ENCODE results near the gene TMEM223.

The TMEM223 gene

DNA sequence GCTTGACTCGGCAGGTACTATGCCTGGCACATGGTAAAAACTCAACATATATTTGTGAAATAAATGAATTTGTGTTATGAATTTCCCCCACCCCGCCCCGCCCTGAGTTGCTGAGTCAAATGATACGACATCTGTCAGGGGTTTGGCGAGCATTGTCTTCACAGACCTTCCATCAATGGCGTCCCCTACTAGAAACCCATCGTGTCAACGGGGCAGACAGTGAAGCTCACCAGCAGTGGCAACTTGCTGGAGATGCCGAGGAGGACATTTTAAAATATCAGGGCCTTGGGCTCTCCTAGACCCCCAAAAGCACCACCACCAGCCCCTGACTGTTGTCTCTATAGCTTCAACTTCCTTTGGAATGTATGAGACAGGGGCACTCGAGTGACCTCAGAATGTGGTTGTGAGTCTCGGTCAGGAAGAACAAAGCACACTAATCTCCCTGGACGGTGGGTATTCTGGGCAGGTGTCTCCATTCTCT lies 14.2 kb upstream of the TMEM223 start:
- no peak overlapping the region for H3K27ac ChIP-seq (ENCODE audit: low read length, poor library complexity, severe bottlenecking)
- H3K4me1 ChIP-seq (ENCODE audit: control insufficient read depth, insufficient read depth, low read depth, low read length), result peaks cover 16% of the 10 kb centered on the region
- no peak overlapping the region for H4K8ac ChIP-seq (ENCODE audit: low read length)
- H4K91ac ChIP-seq (ENCODE audit: low read length), result no peak overlapping the region
- H3K18ac ChIP-seq (ENCODE audit: low read depth in 1 of 2, low read length in 2 of 2), result peak overlapping the region in 1 of 2 experiments; percentile 91
- peaks cover 12% of the 10 kb centered on the region for H3K79me1 ChIP-seq (replicated peaks; ENCODE audit: low read length, poor library complexity, severe bottlenecking)
- H2BK15ac ChIP-seq (ENCODE audit: low read depth, poor library complexity, severe bottlenecking), result no peak overlapping the region
- no peak overlapping the region for H2BK120ac ChIP-seq (ENCODE audit: low read depth, low read length)
- peak overlapping the region; percentile 98 for H3K9ac ChIP-seq (ENCODE audit: low read length)
- peaks cover 24 to 26% of the 10 kb centered on the region in 2 experiments for H3K36me3 ChIP-seq (ENCODE audit: control insufficient read depth in 1 of 2, insufficient read depth in 2 of 2, low read depth in 1 of 2, low read length in 2 of 2)
- H3K4me3 ChIP-seq (ENCODE audit: insufficient read depth in 1 of 2, low read depth in 1 of 2, low read length in 2 of 2), result peak overlapping the region in 1 of 2 experiments; percentile 95
- H2BK5ac ChIP-seq (ENCODE audit: low read depth, low read length, poor library complexity, severe bottlenecking), result no peak overlapping the region
- no peaks in the 10 kb centered on the region for H3K9me3 ChIP-seq (ENCODE audit: control insufficient read depth, low read length)
- peak; percentile 33 for DNase-seq
- H3K4me2 ChIP-seq (ENCODE audit: low read length, poor library complexity, severe bottlenecking), result peak overlapping the region; percentile 92
- WGBS, result 50% methylated on average over 12 of the region's 12 CpGs
- H2AFZ ChIP-seq (ENCODE audit: low read depth, low read length), result no peak overlapping the region
- H2AK5ac ChIP-seq (ENCODE audit: low read length, severe bottlenecking), result peak overlapping the region; percentile 49
- H3K27me3 ChIP-seq (ENCODE audit: control insufficient read depth in 1 of 2, insufficient read depth in 1 of 2, low read length in 2 of 2), result no peaks in the 10 kb centered on the region
- H3K14ac ChIP-seq (ENCODE audit: low read length in 2 of 2), result no peak overlapping the region
- no peak overlapping the region for H3K23ac ChIP-seq (ENCODE audit: low read length in 2 of 2)
- H3K4ac ChIP-seq (ENCODE audit: low read depth in 1 of 2, low read length in 2 of 2), result peak overlapping the region in 1 of 2 experiments; percentile 19
- peak overlapping the region in 1 of 2 experiments; percentile 71 for H2BK12ac ChIP-seq (ENCODE audit: low read length in 2 of 2)

DNA sequence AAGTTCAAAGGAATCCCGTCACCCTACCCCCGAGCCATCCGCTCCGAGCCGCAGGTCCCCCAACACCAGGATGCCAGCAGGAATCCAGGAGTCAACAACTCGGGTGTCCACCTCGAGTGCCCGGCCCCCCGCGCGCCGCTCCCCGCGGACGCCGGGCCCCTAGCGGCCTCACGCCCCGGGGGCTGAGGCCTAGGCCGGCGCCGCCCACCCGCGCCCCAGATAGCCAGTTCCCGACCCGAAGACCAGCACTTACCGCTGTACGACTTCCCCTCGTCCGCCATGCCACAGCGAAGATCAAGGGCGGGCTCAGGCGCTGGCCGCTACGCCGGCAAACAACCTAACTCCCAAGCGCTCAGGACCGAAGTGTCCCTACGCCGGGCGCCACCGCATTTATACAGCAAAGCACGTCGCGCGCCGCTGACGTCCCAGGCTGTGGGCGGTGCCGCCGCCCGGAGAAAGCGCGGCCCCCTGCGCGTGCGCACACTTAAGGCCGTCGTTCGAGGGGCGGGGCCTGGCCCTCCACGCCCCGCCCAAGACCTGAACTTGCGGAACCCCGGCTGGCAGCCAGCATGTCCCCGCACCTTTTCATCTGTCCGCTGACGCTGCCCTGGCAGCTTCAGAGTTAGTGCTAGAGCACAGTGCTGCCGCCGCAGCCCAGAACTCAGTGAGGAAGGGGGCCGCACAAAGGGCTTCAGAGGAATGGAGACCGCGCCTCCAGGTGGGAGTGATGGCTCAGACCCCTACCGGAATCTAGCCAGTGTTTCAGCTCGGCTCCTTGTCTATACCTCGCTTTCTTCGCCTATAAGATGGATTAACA lies 13.5 kb upstream of the TMEM223 start, which contains the start of gene NXF1:
NXF1 (minus strand) TSS at position 365 of the 817 bp plus-strand sequence; CDS start at position 281, 84 bp downstream.
- peak within 1 kb of the TSS; percentile 86 for H2BK15ac ChIP-seq (ENCODE audit: low read depth, poor library complexity, severe bottlenecking)
- H2AFZ ChIP-seq (ENCODE audit: low read depth, low read length), result no peak within 1 kb of the TSS
- 2% methylated on average over 72 of the region's 77 CpGs for WGBS
- H3K18ac ChIP-seq (ENCODE audit: low read depth in 1 of 2, low read length in 2 of 2), result peak within 1 kb of the TSS; percentile 78 to 91
- no peak within 1 kb of the TSS for H4K91ac ChIP-seq (ENCODE audit: low read length)
- peaks cover 16% of the 10 kb centered on the region for H3K4me1 ChIP-seq (ENCODE audit: control insufficient read depth, insufficient read depth, low read depth, low read length)
- DNase-seq, result peak; percentile 92
- peak within 1 kb of the TSS; percentile 5 for H4K8ac ChIP-seq (ENCODE audit: low read length)
- H3K4me2 ChIP-seq (ENCODE audit: low read length, poor library complexity, severe bottlenecking), result peak within 1 kb of the TSS; percentile 92
- H3K27me3 ChIP-seq (ENCODE audit: control insufficient read depth in 1 of 2, insufficient read depth in 1 of 2, low read length in 2 of 2), result no peaks in the 10 kb centered on the region
- H3K23ac ChIP-seq (ENCODE audit: low read length in 2 of 2), result peak within 1 kb of the TSS in 1 of 2 experiments; percentile 96
- no peak within 1 kb of the TSS for H2BK120ac ChIP-seq (ENCODE audit: low read depth, low read length)
- H3K27ac ChIP-seq (ENCODE audit: low read length, poor library complexity, severe bottlenecking), result peak within 1 kb of the TSS; percentile 75
- H3K4ac ChIP-seq (ENCODE audit: low read depth in 1 of 2, low read length in 2 of 2), result peak within 1 kb of the TSS; percentile 50 to 79
- peak within 1 kb of the TSS in 1 of 2 experiments; percentile 98 for H3K14ac ChIP-seq (ENCODE audit: low read length in 2 of 2)
- peak within 1 kb of the TSS; percentile 26 for H2BK5ac ChIP-seq (ENCODE audit: low read depth, low read length, poor library complexity, severe bottlenecking)
- peak within 1 kb of the TSS; percentile 49 for H2AK5ac ChIP-seq (ENCODE audit: low read length, severe bottlenecking)
- H3K36me3 ChIP-seq (ENCODE audit: control insufficient read depth in 1 of 2, insufficient read depth in 2 of 2, low read depth in 1 of 2, low read length in 2 of 2), result peaks cover 31 to 33% of the 10 kb centered on the region in 2 experiments
- peaks cover 16% of the 10 kb centered on the region for H3K79me1 ChIP-seq (replicated peaks; ENCODE audit: low read length, poor library complexity, severe bottlenecking)
- no peaks in the 10 kb centered on the region for H3K9me3 ChIP-seq (ENCODE audit: control insufficient read depth, low read length)
- peak within 1 kb of the TSS; percentile 94 to 95 for H3K4me3 ChIP-seq (ENCODE audit: insufficient read depth in 1 of 2, low read depth in 1 of 2, low read length in 2 of 2)
- H3K9ac ChIP-seq (ENCODE audit: low read length), result peak within 1 kb of the TSS; percentile 98
- H2BK12ac ChIP-seq (ENCODE audit: low read length in 2 of 2), result peak within 1 kb of the TSS; percentile 46 to 71

DNA sequence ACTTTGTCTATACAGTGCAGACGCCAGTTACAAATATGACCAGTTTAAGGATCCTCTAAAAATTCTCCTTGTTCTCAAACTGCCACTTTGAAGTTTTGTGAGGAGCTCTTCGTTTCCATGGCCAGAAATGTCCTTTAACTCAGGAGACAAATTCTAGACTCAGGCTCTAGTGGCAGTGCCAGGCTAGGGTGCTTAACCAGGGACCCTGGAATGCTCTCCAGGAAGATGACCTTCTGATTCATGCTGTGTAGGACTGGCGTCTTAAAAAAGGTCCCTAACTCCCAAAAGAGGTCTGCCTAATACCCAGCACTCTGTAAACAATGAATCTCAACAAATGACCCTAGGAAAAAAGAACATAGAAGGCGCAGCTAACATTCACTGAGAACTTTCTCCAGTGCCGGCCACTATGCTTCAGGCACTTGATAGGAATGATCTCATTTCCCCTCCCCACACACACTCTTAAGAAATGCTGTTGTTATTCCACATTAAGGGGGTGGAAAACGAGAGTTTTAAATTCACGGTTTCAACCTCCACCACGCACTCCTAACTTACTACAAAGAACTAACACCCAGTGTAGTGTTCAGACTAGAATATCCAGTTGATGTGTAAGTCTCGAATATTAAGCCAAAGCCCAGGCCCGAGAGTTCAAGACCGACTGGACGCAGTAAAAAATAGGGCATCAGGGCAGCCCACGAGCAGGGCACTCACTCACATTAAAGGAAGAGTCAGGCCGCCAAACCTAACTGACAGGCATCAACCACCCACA lies 12.7 kb upstream of the TMEM223 start:
- Histone ChIP-seq H3K4me1 (ENCODE audit: control insufficient read depth, insufficient read depth, low read depth, low read length) (peaks cover 16% of the 10 kb centered on the region), H3K36me3 (ENCODE audit: control insufficient read depth in 1 of 2, insufficient read depth in 2 of 2, low read depth in 1 of 2, low read length in 2 of 2) (peaks cover 39 to 41% of the 10 kb centered on the region in 2 experiments), H4K8ac (ENCODE audit: low read length) (peak overlapping the region; percentile 5), H3K9ac (ENCODE audit: low read length) (peak overlapping the region; percentile 98), H4K91ac (ENCODE audit: low read length) (no peak overlapping the region), H2AFZ (ENCODE audit: low read depth, low read length) (no peak overlapping the region), H3K9me3 (ENCODE audit: control insufficient read depth, low read length) (no peaks in the 10 kb centered on the region), H2BK12ac (ENCODE audit: low read length in 2 of 2) (no peak overlapping the region), H3K79me1 (replicated peaks; ENCODE audit: low read length, poor library complexity, severe bottlenecking) (peaks cover 20% of the 10 kb centered on the region), H3K14ac (ENCODE audit: low read length in 2 of 2) (peak overlapping the region in 1 of 2 experiments; percentile 68), H2BK5ac (ENCODE audit: low read depth, low read length, poor library complexity, severe bottlenecking) (no peak overlapping the region), H3K23ac (ENCODE audit: low read length in 2 of 2) (peak overlapping the region in 1 of 2 experiments; percentile 67), H2AK5ac (ENCODE audit: low read length, severe bottlenecking) (no peak overlapping the region), H3K18ac (ENCODE audit: low read depth in 1 of 2, low read length in 2 of 2) (peak overlapping the region; percentile 45 to 54), H3K4ac (ENCODE audit: low read depth in 1 of 2, low read length in 2 of 2) (peak overlapping the region in 1 of 2 experiments; percentile 78), H3K27ac (ENCODE audit: low read length, poor library complexity, severe bottlenecking) (peak overlapping the region; percentile 38), H3K4me3 (ENCODE audit: insufficient read depth in 1 of 2, low read depth in 1 of 2, low read length in 2 of 2) (peak overlapping the region; percentile 94 to 95), H3K27me3 (ENCODE audit: control insufficient read depth in 1 of 2, insufficient read depth in 1 of 2, low read length in 2 of 2) (no peaks in the 10 kb centered on the region), H3K4me2 (ENCODE audit: low read length, poor library complexity, severe bottlenecking) (peak overlapping the region; percentile 51), H2BK120ac (ENCODE audit: low read depth, low read length) (no peak overlapping the region), H2BK15ac (ENCODE audit: low read depth, poor library complexity, severe bottlenecking) (no peak overlapping the region)
- 8% methylated on average over 13 of the region's 14 CpGs for WGBS
- DNase-seq, result peak; percentile 75
